BLaER1 (cell line): ENCODE measurements around the gene SENP6.
A peak's percentile ranks its signal among the peaks of the same experiment; 100 is the strongest.
"Not testable (repeated sequence)": the region's sequence is repeated elsewhere in the genome, so short reads cannot be mapped to it uniquely, and the experiment has no call there.

ENCODE experiments used
- H3K27ac ChIP-seq: shearing (Covaris generic); formaldehyde crosslinking; 2 replicates; pipeline ENCODE4 v1.8.1; 2022
- H3K27me3 ChIP-seq: shearing (Covaris generic); formaldehyde crosslinking; 2 replicates; pipeline ENCODE4 v1.8.1; 2022
- H3K36me3 ChIP-seq: shearing (Covaris generic); formaldehyde crosslinking; 2 replicates; pipeline ENCODE4 v1.8.1; 2022
- H3K4me1 ChIP-seq: shearing (Covaris generic); formaldehyde crosslinking; 2 replicates; pipeline ENCODE4 v1.8.1; 2022
- H3K4me2 ChIP-seq: shearing (Covaris generic); formaldehyde crosslinking; 2 replicates; pipeline ENCODE4 v1.8.1; 2022
- H3K4me3 ChIP-seq: shearing (Covaris generic); formaldehyde crosslinking; 2 replicates; pipeline ENCODE4 v1.8.1; 2022
- H3K9ac ChIP-seq: shearing (Covaris generic); formaldehyde crosslinking; 2 replicates; pipeline ENCODE4 v1.8.1; 2022
- H3K9me3 ChIP-seq: shearing (Covaris generic); formaldehyde crosslinking; 2 replicates; pipeline ENCODE4 v1.8.1; 2022
- H4K20me1 ChIP-seq: shearing (Covaris generic); formaldehyde crosslinking; 2 replicates; pipeline ENCODE4 v1.8.1; 2022
- Cebpa-rat ChIP-seq: shearing (Covaris generic); IDR thresholded peaks from 2 replicates; pipeline ENCODE4 v1.8.1; 2022

The SENP6 gene

GRCh38 chr6:75618437-75618836 is 16.8 kb downstream of the SENP6 start:
- peaks cover 41% of the 10 kb centered on the region; the same call in 1 of the 2 replicates for H3K36me3 ChIP-seq
- no peak overlapping the region for H3K4me3 ChIP-seq
- no peaks in the 10 kb centered on the region for H3K27me3 ChIP-seq
- peaks cover 15% of the 10 kb centered on the region for H3K4me1 ChIP-seq
- H3K27ac ChIP-seq, result no peak overlapping the region
- peaks cover 38% of the 10 kb centered on the region for H3K9me3 ChIP-seq
- H3K4me2 ChIP-seq, result no peak overlapping the region
- peaks cover 100% of the 10 kb centered on the region for H4K20me1 ChIP-seq
- no peak for TF ChIP-seq Cebpa-rat
- H3K9ac ChIP-seq, result no peak overlapping the region

- H3K27ac ChIP-seq, result no peak overlapping the region
- no peak overlapping the region for H3K4me2 ChIP-seq
- no peaks in the 10 kb centered on the region for H3K27me3 ChIP-seq
- H3K4me3 ChIP-seq, result no peak overlapping the region
- peaks cover 100% of the 10 kb centered on the region for H4K20me1 ChIP-seq
- H3K36me3 ChIP-seq, result peaks cover 48% of the 10 kb centered on the region; the same call in 1 of the 2 replicates
- no peak overlapping the region for H3K9ac ChIP-seq
- peaks cover 15% of the 10 kb centered on the region for H3K4me1 ChIP-seq
- H3K9me3 ChIP-seq, result peaks cover 34% of the 10 kb centered on the region
- TF ChIP-seq Cebpa-rat, result no peak
Measured at GRCh38 chr6:75619230-75619899, 17.7 kb downstream of the SENP6 start.

- H3K9ac ChIP-seq, result no peak overlapping the region
- H3K4me1 ChIP-seq, result peaks cover 15% of the 10 kb centered on the region
- H3K9me3 ChIP-seq, result peaks cover 24% of the 10 kb centered on the region
- H3K27me3 ChIP-seq, result no peaks in the 10 kb centered on the region
- H3K4me3 ChIP-seq, result no peak overlapping the region
- H3K27ac ChIP-seq, result no peak overlapping the region
- peaks cover 51% of the 10 kb centered on the region for H3K36me3 ChIP-seq
- H3K4me2 ChIP-seq, result peak overlapping the region; percentile 10; the same call in 1 of the 2 replicates
- no peak for TF ChIP-seq Cebpa-rat
- peaks cover 100% of the 10 kb centered on the region for H4K20me1 ChIP-seq
Measured at GRCh38 chr6:75620381-75621304, 19.0 kb downstream of the SENP6 start.

- H3K4me1 ChIP-seq, result peaks cover 15% of the 10 kb centered on the region
- peaks cover 22% of the 10 kb centered on the region for H3K9me3 ChIP-seq
- H3K27me3 ChIP-seq, result no peaks in the 10 kb centered on the region
- no peak overlapping the region for H3K4me2 ChIP-seq
- no peak overlapping the region for H3K27ac ChIP-seq
- no peak overlapping the region for H3K9ac ChIP-seq
- no peak overlapping the region for H3K4me3 ChIP-seq
- H4K20me1 ChIP-seq, result peaks cover 96% of the 10 kb centered on the region
- no peak for TF ChIP-seq Cebpa-rat
- H3K36me3 ChIP-seq, result peaks cover 54% of the 10 kb centered on the region
Measured at GRCh38 chr6:75621846-75622245, 20.2 kb downstream of the SENP6 start.

- peaks cover 6% of the 10 kb centered on the region for H3K9me3 ChIP-seq
- H3K4me1 ChIP-seq, result peaks cover 15% of the 10 kb centered on the region
- TF ChIP-seq Cebpa-rat, result no peak
- peaks cover 51% of the 10 kb centered on the region for H3K36me3 ChIP-seq
- H3K4me3 ChIP-seq, result no peak overlapping the region
- peaks cover 93% of the 10 kb centered on the region for H4K20me1 ChIP-seq
- H3K4me2 ChIP-seq, result no peak overlapping the region
- no peak overlapping the region for H3K27ac ChIP-seq
- H3K27me3 ChIP-seq, result no peaks in the 10 kb centered on the region
- no peak overlapping the region for H3K9ac ChIP-seq
Measured at GRCh38 chr6:75623491-75623890, 21.8 kb downstream of the SENP6 start.

- H4K20me1 ChIP-seq, result peaks cover 93% of the 10 kb centered on the region
- H3K9me3 ChIP-seq, result 0 out of 2 replicates have a peak, but pooled peaks cover 4% of the 10 kb centered on the region
- no peak overlapping the region for H3K27ac ChIP-seq
- H3K36me3 ChIP-seq, result peaks cover 56% of the 10 kb centered on the region
- no peak overlapping the region for H3K4me3 ChIP-seq
- no peak overlapping the region for H3K4me2 ChIP-seq
- H3K9ac ChIP-seq, result no peak overlapping the region
- peaks cover 15% of the 10 kb centered on the region for H3K4me1 ChIP-seq
- TF ChIP-seq Cebpa-rat, result no peak
- no peaks in the 10 kb centered on the region for H3K27me3 ChIP-seq
Measured at GRCh38 chr6:75624335-75624734, 22.7 kb downstream of the SENP6 start.

- peaks cover 12% of the 10 kb centered on the region for H3K4me1 ChIP-seq
- peaks cover 58% of the 10 kb centered on the region for H3K36me3 ChIP-seq
- no peaks in the 10 kb centered on the region for H3K9me3 ChIP-seq
- no peak overlapping the region for H3K4me2 ChIP-seq
- H3K27me3 ChIP-seq, result no peaks in the 10 kb centered on the region
- TF ChIP-seq Cebpa-rat, result no peak
- H4K20me1 ChIP-seq, result peaks cover 93% of the 10 kb centered on the region
- H3K9ac ChIP-seq, result no peak overlapping the region
- H3K4me3 ChIP-seq, result no peak overlapping the region
- no peak overlapping the region for H3K27ac ChIP-seq
Measured at GRCh38 chr6:75624988-75625387, 23.3 kb downstream of the SENP6 start.

GRCh38 chr6:75626561-75626960 is 24.9 kb downstream of the SENP6 start:
- Histone ChIP-seq H3K9me3 (no peaks in the 10 kb centered on the region), H4K20me1 (peaks cover 90% of the 10 kb centered on the region), H3K9ac (no peak overlapping the region), H3K27ac (no peak overlapping the region), H3K4me2 (no peak overlapping the region), H3K4me1 (no peaks in the 10 kb centered on the region), H3K36me3 (peaks cover 68% of the 10 kb centered on the region), H3K4me3 (no peak overlapping the region), H3K27me3 (no peaks in the 10 kb centered on the region)
- no peak for TF ChIP-seq Cebpa-rat

- Histone ChIP-seq H3K36me3 (peaks cover 74% of the 10 kb centered on the region), H4K20me1 (peaks cover 90% of the 10 kb centered on the region)
- not testable (repeated sequence) for H3K9me3 ChIP-seq, H3K4me3 ChIP-seq, H3K4me1 ChIP-seq, H3K9ac ChIP-seq, H3K27me3 ChIP-seq, H3K27ac ChIP-seq, H3K4me2 ChIP-seq
Measured at GRCh38 chr6:75627708-75628107, 26.0 kb downstream of the SENP6 start.
